Breast epithelium (tissue), 4 donors: ENCODE measurements around the gene NRXN3. TPM values are rescaled to one million over a fixed set of nuclear protein-coding genes. Genes with fewer than 3 reads are reported as not detected.

Experiments used
- DNase-seq, 2 donors: peaks; one replicate each; pipeline ENCODE4 v3.0.0-alpha.2; 2019; ENCODE audit warnings: low spot score in 2 of 2
- H3K27ac ChIP-seq, 2 donors: fragments of 200-600 bp; sonication (generic) in 1 of 2; one replicate each; pipeline ENCODE4 v1.5.1; 2016 to 2019; ENCODE audit warnings: mild to moderate bottlenecking in 1 of 2
- H3K27me3 ChIP-seq, 2 donors: fragments of 200-600 bp; sonication (generic) in 1 of 2; one replicate each; pipeline versions ENCODE4 v1.5.1 to v1.6.0; 2017 to 2019; ENCODE audit warnings: control low read depth in 1 of 2, mild to moderate bottlenecking in 1 of 2
- H3K36me3 ChIP-seq: fragments of 200-600 bp; one replicate; pipeline ENCODE4 v1.5.1; 2019
- H3K4me1 ChIP-seq, 2 donors: fragments of 200-600 bp; sonication (generic); one replicate each; pipeline ENCODE4 v1.5.1; 2016 to 2019; ENCODE audit warnings: control low read depth in 1 of 2
- H3K4me3 ChIP-seq, 3 donors: fragments of 200-600 bp; sonication (generic); 1 replicate in 2 of 3; 2 replicates in 1 of 3; pipeline ENCODE4 v1.5.1; 2016 to 2019; ENCODE audit warnings: mild to moderate bottlenecking in 3 of 3, moderate library complexity in 2 of 3
- H3K9me3 ChIP-seq, 2 donors: fragments of 200-600 bp; sonication (generic) in 1 of 2; one replicate each; pipeline ENCODE4 v1.5.1; 2016 to 2019; ENCODE audit warnings: control low read depth in 1 of 2
- POLR2A ChIP-seq: fragments of 450-650 bp; IDR thresholded peaks from one replicate; pipeline ENCODE4 v1.6.1; 2016; ENCODE audit warnings: antibody characterized with exemption, mild to moderate bottlenecking, moderate library complexity
- POLR2AphosphoS5 ChIP-seq, 3 donors: sonication (generic); formaldehyde crosslinking; IDR thresholded peaks; one replicate each; pipeline ENCODE4 v1.6.1; 2017; ENCODE audit warnings: antibody characterized with exemption in 3 of 3
- intact Hi-C: fragments of 100-400 bp; cut with DNase I; formaldehyde crosslinking; loops from one replicate; pipeline ENCODE4 v1.15.1; 2023; ENCODE audit warnings: low total_unique reads
- total RNA-seq, 3 donors: library from RNA; depleted of rRNA; stranded (reverse); fragments of >200 nt; gene quantifications; one replicate each; pipeline ENCODE4 v1.1.0, GENCODE V29; 2016
- TF ChIP-seq, protein P1 (sequence below), 3 donors: fragments of 450-650 bp; IDR thresholded peaks; one replicate each; pipeline ENCODE4 v1.5.1; 2016 to 2017; ENCODE audit warnings: antibody characterized with exemption in 3 of 3, mild to moderate bottlenecking in 3 of 3, moderate library complexity in 3 of 3

Gene NRXN3
- total RNA-seq, 3 donors from 2014 or later: 2.9 to 3.6 (median 3.5) TPM

GRCh38 chr14:78709795-78710557 is 539.8 kb downstream of the NRXN3 start:
- Histone ChIP-seq H3K27me3 (no peaks in the 10 kb centered on the region), H3K4me1 (no peaks in the 10 kb centered on the region), H3K27ac (no peak overlapping the region), H3K4me3 (no peak overlapping the region), H3K9me3 (no peaks in the 10 kb centered on the region), H3K36me3 (no peaks in the 10 kb centered on the region)
- intact Hi-C loops: no loop called here
- no peak for TF ChIP-seq POLR2AphosphoS5 (IDR thresholded peaks at IDR 0.05)
- no peak for TF ChIP-seq POLR2A
- TF ChIP-seq, protein P1, sequence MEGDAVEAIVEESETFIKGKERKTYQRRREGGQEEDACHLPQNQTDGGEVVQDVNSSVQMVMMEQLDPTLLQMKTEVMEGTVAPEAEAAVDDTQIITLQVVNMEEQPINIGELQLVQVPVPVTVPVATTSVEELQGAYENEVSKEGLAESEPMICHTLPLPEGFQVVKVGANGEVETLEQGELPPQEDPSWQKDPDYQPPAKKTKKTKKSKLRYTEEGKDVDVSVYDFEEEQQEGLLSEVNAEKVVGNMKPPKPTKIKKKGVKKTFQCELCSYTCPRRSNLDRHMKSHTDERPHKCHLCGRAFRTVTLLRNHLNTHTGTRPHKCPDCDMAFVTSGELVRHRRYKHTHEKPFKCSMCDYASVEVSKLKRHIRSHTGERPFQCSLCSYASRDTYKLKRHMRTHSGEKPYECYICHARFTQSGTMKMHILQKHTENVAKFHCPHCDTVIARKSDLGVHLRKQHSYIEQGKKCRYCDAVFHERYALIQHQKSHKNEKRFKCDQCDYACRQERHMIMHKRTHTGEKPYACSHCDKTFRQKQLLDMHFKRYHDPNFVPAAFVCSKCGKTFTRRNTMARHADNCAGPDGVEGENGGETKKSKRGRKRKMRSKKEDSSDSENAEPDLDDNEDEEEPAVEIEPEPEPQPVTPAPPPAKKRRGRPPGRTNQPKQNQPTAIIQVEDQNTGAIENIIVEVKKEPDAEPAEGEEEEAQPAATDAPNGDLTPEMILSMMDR (IDR thresholded peaks at IDR 0.05): no peak
- no peak for DNase-seq

DNA sequence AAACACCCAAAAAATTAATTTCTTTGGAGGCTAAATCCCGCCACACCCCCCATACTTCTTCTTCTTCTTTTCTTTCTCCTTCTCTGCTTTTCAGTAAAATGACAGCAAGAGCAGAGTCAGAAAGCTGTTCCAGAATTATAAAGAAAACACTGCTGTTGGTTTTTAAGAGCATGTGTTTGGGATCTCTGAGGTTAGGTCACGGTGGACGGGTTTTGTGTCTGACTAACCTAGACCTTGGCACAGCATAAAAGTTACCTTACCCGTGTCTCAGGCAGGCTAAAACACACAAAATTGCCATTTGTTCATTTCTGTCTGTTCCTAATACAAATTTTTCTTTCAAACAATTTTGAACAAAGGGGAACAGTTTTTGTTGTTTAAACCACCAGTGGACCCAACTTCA is 540.8 kb downstream of the NRXN3 start:
- TF ChIP-seq, protein P1 (IDR thresholded peaks at IDR 0.05): no peak
- TF ChIP-seq POLR2AphosphoS5 (IDR thresholded peaks at IDR 0.05): no peak
- TF ChIP-seq POLR2A: no peak
- H3K4me1 ChIP-seq: no peaks in the 10 kb centered on the region
- no peak for DNase-seq
- H3K4me3 ChIP-seq: no peak overlapping the region
- no peaks in the 10 kb centered on the region for H3K36me3 ChIP-seq
- H3K9me3 ChIP-seq: no peaks in the 10 kb centered on the region
- intact Hi-C loops: no loop called here
- H3K27me3 ChIP-seq: no peaks in the 10 kb centered on the region
- H3K27ac ChIP-seq: no peak overlapping the region

DNA sequence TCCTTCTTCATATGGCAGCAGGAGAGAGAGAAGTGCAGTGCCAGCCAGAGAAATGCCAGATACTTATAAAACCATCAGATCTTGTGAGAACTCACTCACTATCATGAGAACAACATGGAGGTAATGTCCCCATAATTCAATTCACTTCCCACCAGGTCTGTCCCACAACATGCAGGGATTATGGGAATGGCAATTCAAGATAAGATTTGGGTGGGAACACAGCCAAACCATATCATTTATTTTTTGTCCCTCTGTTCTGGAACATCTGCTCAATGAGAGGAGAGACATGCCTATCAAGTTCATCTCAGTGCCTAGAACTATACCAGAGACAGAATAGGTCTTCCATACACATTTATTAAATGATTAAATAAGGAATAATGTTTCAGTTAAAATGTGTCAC is 543.5 kb downstream of the NRXN3 start:
- DNase-seq: no peak
- TF ChIP-seq POLR2A (no peak), POLR2AphosphoS5 (IDR thresholded peaks at IDR 0.05) (no peak)
- TF ChIP-seq, protein P1 (IDR thresholded peaks at IDR 0.05): no peak
- H3K4me1 ChIP-seq: no peaks in the 10 kb centered on the region
- H3K27me3 ChIP-seq: no peaks in the 10 kb centered on the region
- intact Hi-C loops: no loop called here
- no peaks in the 10 kb centered on the region for H3K36me3 ChIP-seq
- H3K4me3 ChIP-seq: no peak overlapping the region
- H3K27ac ChIP-seq: no peak overlapping the region
- H3K9me3 ChIP-seq: no peaks in the 10 kb centered on the region

GRCh38 chr14:78714711-78715110 is 544.5 kb downstream of the NRXN3 start:
- Histone ChIP-seq H3K27me3 (no peaks in the 10 kb centered on the region), H3K36me3 (no peaks in the 10 kb centered on the region), H3K9me3 (no peaks in the 10 kb centered on the region), H3K4me3 (no peak overlapping the region), H3K4me1 (no peaks in the 10 kb centered on the region), H3K27ac (no peak overlapping the region)
- no peak for DNase-seq
- intact Hi-C loops: no loop called here
- TF ChIP-seq POLR2A: no peak
- TF ChIP-seq, protein P1 (IDR thresholded peaks at IDR 0.05): no peak
- TF ChIP-seq POLR2AphosphoS5 (IDR thresholded peaks at IDR 0.05): no peak

DNA sequence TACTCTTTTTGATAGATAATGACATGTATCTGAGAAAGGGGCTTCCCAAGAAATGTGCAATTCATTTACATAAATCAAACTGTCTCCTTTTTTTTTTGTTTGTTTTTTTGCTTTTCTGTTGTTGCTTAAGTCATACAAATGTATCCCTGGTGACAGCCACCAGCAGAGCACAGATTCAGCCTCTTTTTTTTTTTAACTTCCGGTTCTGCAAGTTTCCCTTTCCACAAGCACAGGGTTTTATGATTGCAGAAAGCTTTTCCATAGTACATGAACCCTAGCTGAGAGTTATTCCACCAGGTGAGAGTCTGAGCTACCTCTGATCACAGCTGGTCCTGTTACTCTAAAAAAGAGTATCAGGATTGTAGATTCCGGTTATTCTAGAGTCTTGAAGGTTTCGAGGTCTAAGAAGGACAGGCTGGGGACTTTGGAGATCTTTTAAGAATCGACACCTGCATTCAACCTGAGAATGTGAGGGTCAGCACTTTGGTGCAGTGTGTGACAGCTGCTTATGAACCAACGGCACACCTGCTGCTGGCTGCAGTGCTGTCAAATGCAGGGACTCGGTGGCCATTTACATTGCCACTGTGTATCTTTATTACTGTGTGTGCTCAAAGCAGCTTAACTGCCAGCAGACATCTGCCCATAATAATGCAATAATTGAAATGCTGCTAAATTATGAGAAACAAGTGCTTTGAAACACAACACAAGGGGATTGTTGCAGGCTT is 551.7 kb downstream of the NRXN3 start:
- no peaks in the 10 kb centered on the region for H3K27me3 ChIP-seq
- no peaks in the 10 kb centered on the region for H3K9me3 ChIP-seq
- H3K4me3 ChIP-seq: no peak overlapping the region
- no peaks in the 10 kb centered on the region for H3K36me3 ChIP-seq
- no peak overlapping the region for H3K27ac ChIP-seq
- intact Hi-C loops: no loop called here
- no peak for TF ChIP-seq POLR2A
- no peak for TF ChIP-seq POLR2AphosphoS5 (IDR thresholded peaks at IDR 0.05)
- TF ChIP-seq, protein P1 (IDR thresholded peaks at IDR 0.05): no peak
- H3K4me1 ChIP-seq: no peaks in the 10 kb centered on the region
- DNase-seq: no peak
